SK-N-SH (cell line): ENCODE data around the gene CKMT2. TPM values are rescaled to one million over a fixed set of nuclear protein-coding genes. Genes with fewer than 3 reads are reported as not detected.

Source experiments
- CTCF ChIA-PET: fragments of 300-600, 350-600 bp; formaldehyde crosslinking; extraction: SDS; loops from one replicate; lab custom pipeline; 2021; lab: Yijun Ruan, JAX
- POLR2A ChIA-PET: fragments of 350-600 bp; sonication (Branson Sonifier 250); formaldehyde crosslinking; extraction: SDS; loops from one replicate; lab custom pipeline; 2020; ENCODE audit warnings: antibody characterized with exemption, inconsistent platforms; lab: Yijun Ruan, JAX
- DNase-seq: peaks from one replicate; pipeline ENCODE4 v3.0.0; 2012
- H2AFZ ChIP-seq: fragments of 200-600 bp; sonication (generic); 2 replicates; pipeline ENCODE4 v1.8.1; 2016; ENCODE audit warnings: antibody characterized with exemption, mild to moderate bottlenecking, low read depth
- H3F3A ChIP-seq: fragments of 200-600 bp; sonication (generic); replicated peaks from 2 replicates; pipeline ENCODE3; 2016; ENCODE audit warnings: antibody characterized with exemption, mild to moderate bottlenecking; ENCODE audit not compliant: insufficient read depth
- H3K27ac ChIP-seq, 2 experiments: fragments of 200-500 bp in 1 of 2; fragments of 200-600 bp in 1 of 2; sonication (Bioruptor generic) in 1 of 2; sonication (generic), shearing (Covaris generic) in 1 of 2; 2 replicates each; pipeline versions ENCODE4 v1.5.1 to v1.6.1; 2014 to 2016; ENCODE audit warnings: low read depth in 2 of 2, inconsistent platforms in 1 of 2, low read length in 1 of 2, mild to moderate bottlenecking in 1 of 2, mixed read lengths in 1 of 2
- H3K27me3 ChIP-seq: fragments of 200-600 bp; sonication (generic), shearing (Covaris generic); 2 replicates; pipeline ENCODE4 v1.6.1; 2016; ENCODE audit warnings: mixed run types; ENCODE audit not compliant: insufficient read depth
- H3K36me3 ChIP-seq, 2 experiments: fragments of 200-500 bp in 1 of 2; fragments of 200-600 bp in 1 of 2; sonication (Bioruptor generic) in 1 of 2; sonication (generic) in 1 of 2; replicated peaks in 1 of 2; 2 replicates each; pipeline versions ENCODE3 to v1.5.1; 2014 to 2016; ENCODE audit warnings: low read length in 1 of 2, mild to moderate bottlenecking in 1 of 2; ENCODE audit not compliant: insufficient read depth in 2 of 2, control insufficient read depth in 1 of 2
- H3K4me1 ChIP-seq, 2 experiments: fragments of 200-500 bp in 1 of 2; fragments of 200-600 bp in 1 of 2; sonication (Bioruptor generic) in 1 of 2; sonication (generic), shearing (Covaris generic) in 1 of 2; 2 replicates each; pipeline versions ENCODE4 v1.5.1 to v1.6.1; 2014 to 2016; ENCODE audit warnings: low read depth in 1 of 2, low read length in 1 of 2, mixed run types in 1 of 2; ENCODE audit not compliant: insufficient read depth in 2 of 2, control insufficient read depth in 1 of 2
- H3K4me2 ChIP-seq: fragments of 200-600 bp; sonication (generic), shearing (Covaris generic); 2 replicates; pipeline ENCODE4 v1.6.1; 2017; ENCODE audit warnings: mixed run types
- H3K4me3 ChIP-seq, 2 experiments: fragments of 200-500 bp in 1 of 2; fragments of 200-600 bp in 1 of 2; sonication (Bioruptor generic) in 1 of 2; sonication (generic), shearing (Covaris generic) in 1 of 2; 2 replicates each; pipeline versions ENCODE4 v1.5.1 to v1.8.1; 2014 to 2016; ENCODE audit warnings: low read depth in 2 of 2, inconsistent platforms in 1 of 2, low read length in 1 of 2, mild to moderate bottlenecking in 1 of 2, mixed read lengths in 1 of 2, moderate library complexity in 1 of 2
- H3K79me2 ChIP-seq: fragments of 200-600 bp; sonication (generic); 2 replicates; pipeline ENCODE4 v1.8.1; 2017; ENCODE audit warnings: mild to moderate bottlenecking; ENCODE audit not compliant: insufficient read depth
- H3K9ac ChIP-seq: fragments of 200-600 bp; sonication (generic); 2 replicates; pipeline ENCODE4 v1.6.1; 2017; ENCODE audit warnings: mixed run types
- H3K9me2 ChIP-seq: fragments of 200-600 bp; sonication (generic); 2 replicates; pipeline ENCODE4 v1.6.1; 2017; ENCODE audit warnings: mixed run types
- H3K9me3 ChIP-seq: fragments of 200-600 bp; sonication (generic); 2 replicates; pipeline ENCODE4 v1.6.1; 2017; ENCODE audit warnings: mixed run types, mild to moderate bottlenecking, moderate library complexity
- H4K20me1 ChIP-seq: fragments of 200-600 bp; sonication (generic); 2 replicates; pipeline ENCODE4 v1.6.1; 2017; ENCODE audit warnings: mild to moderate bottlenecking, mixed run types; ENCODE audit not compliant: insufficient read depth
- ELF1 ChIP-seq: IDR thresholded peaks from 2 replicates; pipeline ENCODE4 v1.4.0; 2012
- FOXM1 ChIP-seq: IDR thresholded peaks from 2 replicates; pipeline ENCODE4 v1.4.0; 2012; ENCODE audit warnings: low read depth, mild to moderate bottlenecking
- GABPA ChIP-seq: IDR thresholded peaks from 2 replicates; pipeline ENCODE4 v1.4.0; 2012; ENCODE audit warnings: low read depth, mild to moderate bottlenecking
- JUND ChIP-seq: IDR thresholded peaks from 2 replicates; pipeline ENCODE4 v1.4.0; 2012
- NRF1 ChIP-seq: IDR thresholded peaks from 2 replicates; pipeline ENCODE4 v1.6.1; 2012; ENCODE audit warnings: low read depth, mild to moderate bottlenecking, low read length
- POLR2AphosphoS5 ChIP-seq: IDR thresholded peaks from 2 replicates; pipeline ENCODE4 v1.6.1; 2012; ENCODE audit warnings: low read depth, low read length
- RAD21 ChIP-seq: IDR thresholded peaks from 2 replicates; pipeline ENCODE4 v1.6.1; 2012; ENCODE audit warnings: mild to moderate bottlenecking, low read length
- RFX5 ChIP-seq: IDR thresholded peaks from 2 replicates; pipeline ENCODE4 v1.6.1; 2012; ENCODE audit warnings: mild to moderate bottlenecking, improper control_type of control experiment, low read length
- RXRA ChIP-seq: IDR thresholded peaks from 2 replicates; pipeline ENCODE4 v1.4.0; 2012; ENCODE audit warnings: low read depth, mild to moderate bottlenecking, borderline replicate concordance
- SIN3A ChIP-seq: IDR thresholded peaks from 2 replicates; pipeline ENCODE4 v1.6.1; 2012; ENCODE audit warnings: low read depth, mild to moderate bottlenecking, low read length, moderate library complexity, borderline replicate concordance
- TAF1 ChIP-seq: IDR thresholded peaks from 2 replicates; pipeline ENCODE4 v1.6.1; 2012; ENCODE audit warnings: low read depth, mild to moderate bottlenecking, low read length, moderate library complexity, borderline replicate concordance
- TEAD4 ChIP-seq: IDR thresholded peaks from 2 replicates; pipeline ENCODE4 v1.4.0; 2012; ENCODE audit warnings: mild to moderate bottlenecking, borderline replicate concordance; ENCODE audit not compliant: insufficient read depth
- YY1 ChIP-seq: IDR thresholded peaks from 2 replicates; pipeline ENCODE4 v1.4.0; 2012; ENCODE audit warnings: low read depth, mild to moderate bottlenecking
- WGBS: methylation state at CpG from one replicate; pipeline ENCODE4 v1.1.6; 2017; ENCODE audit warnings: low lambda C conversion rate; 5-methylcytosine and 5-hydroxymethylcytosine counted together
- polyA plus RNA-seq, 3 experiments: library from polyadenylated mRNA; depleted of rRNA; stranded (reverse); fragments of >200 nt; gene quantifications; 2 replicates each; pipeline ENCODE4 v1.2.3, GENCODE V29; 2012
- TF ChIP-seq, protein P1 (sequence below): fragments of 200-600 bp; sonication (generic); IDR thresholded peaks from 2 replicates; pipeline ENCODE4 v1.6.1; 2017; ENCODE audit warnings: antibody characterized with exemption, mild to moderate bottlenecking, moderate library complexity
- TF ChIP-seq, protein P2 (sequence below): fragments of 150-350 bp; IDR thresholded peaks from 2 replicates; pipeline ENCODE4 v1.6.1; 2017; ENCODE audit warnings: antibody characterized with exemption, low read length, low read depth, borderline replicate concordance
- TF ChIP-seq, protein P3 (sequence below): fragments of 150-350 bp; IDR thresholded peaks from 2 replicates; pipeline ENCODE4 v1.6.1; 2016; ENCODE audit warnings: mild to moderate bottlenecking, low read depth, low read length

Gene CKMT2
- polyA plus RNA-seq, 1 of the 3 experiments (the other 2 are of a cell fraction) = not detected

DNA sequence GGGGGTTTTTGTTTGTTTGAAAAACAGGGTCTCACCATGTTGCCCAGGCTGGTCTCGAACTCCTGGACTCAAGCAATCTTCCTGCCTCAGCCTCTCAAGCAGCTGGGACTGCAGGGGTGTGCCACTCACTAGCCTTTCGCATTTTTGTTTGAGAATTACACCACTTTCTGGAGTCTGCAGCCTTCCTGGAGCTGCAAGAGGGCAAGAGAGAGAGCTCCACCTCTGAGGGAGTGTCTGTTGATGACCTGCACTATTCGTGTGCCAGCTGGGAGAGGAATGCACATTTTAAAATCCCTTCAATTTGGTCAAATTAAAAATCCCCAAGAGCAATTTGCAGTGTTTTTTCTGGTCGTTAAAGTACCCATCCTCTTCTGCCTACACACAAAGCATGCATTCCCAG is 5.0 kb upstream of the CKMT2 start (continued):
- TF ChIP-seq RAD21 = no peak
- TF ChIP-seq FOXM1 = no peak
- TF ChIP-seq GABPA = no peak

DNA sequence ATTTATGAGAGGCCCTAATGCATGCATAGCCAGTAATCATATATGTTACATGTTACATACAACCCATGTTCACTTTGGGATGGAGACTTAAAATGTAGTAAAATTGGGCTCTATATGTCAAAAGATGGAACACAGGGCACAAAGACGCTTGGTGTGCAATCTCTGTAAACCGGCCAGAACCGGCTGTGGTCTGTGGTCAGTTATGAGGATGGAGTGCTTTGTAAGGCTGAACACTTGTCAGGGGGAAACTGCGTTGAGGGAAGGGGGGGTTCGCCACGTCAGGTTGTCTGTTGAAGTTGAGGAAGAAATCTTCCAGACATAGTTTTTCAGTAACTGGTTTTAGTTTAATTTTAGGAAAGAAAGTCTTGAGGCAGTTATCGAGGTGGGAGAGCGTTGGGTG is 2.7 kb upstream of the CKMT2 start:
- Histone ChIP-seq H3K27me3 (no peaks in the 10 kb centered on the region), H3K9ac (no peak overlapping the region), H3K4me2 (no peak overlapping the region), H3K9me2 (no peaks in the 10 kb centered on the region), H3F3A (no peaks in the 10 kb centered on the region), H3K4me1 (peaks cover 0 to 3% of the 10 kb centered on the region in 2 experiments; a peak in 1 of 4 replicates), H4K20me1 (no peaks in the 10 kb centered on the region), H3K79me2 (no peaks in the 10 kb centered on the region), H3K36me3 (no peaks in the 10 kb centered on the region), H3K9me3 (no peaks in the 10 kb centered on the region), H2AFZ (no peak overlapping the region), H3K4me3 (no peak overlapping the region), H3K27ac (no peak overlapping the region)
- no peak for DNase-seq
- WGBS = 84% methylated on average over 8 of the region's 8 CpGs
- CTCF ChIA-PET = no interaction called here
- TF ChIP-seq, protein P1, sequence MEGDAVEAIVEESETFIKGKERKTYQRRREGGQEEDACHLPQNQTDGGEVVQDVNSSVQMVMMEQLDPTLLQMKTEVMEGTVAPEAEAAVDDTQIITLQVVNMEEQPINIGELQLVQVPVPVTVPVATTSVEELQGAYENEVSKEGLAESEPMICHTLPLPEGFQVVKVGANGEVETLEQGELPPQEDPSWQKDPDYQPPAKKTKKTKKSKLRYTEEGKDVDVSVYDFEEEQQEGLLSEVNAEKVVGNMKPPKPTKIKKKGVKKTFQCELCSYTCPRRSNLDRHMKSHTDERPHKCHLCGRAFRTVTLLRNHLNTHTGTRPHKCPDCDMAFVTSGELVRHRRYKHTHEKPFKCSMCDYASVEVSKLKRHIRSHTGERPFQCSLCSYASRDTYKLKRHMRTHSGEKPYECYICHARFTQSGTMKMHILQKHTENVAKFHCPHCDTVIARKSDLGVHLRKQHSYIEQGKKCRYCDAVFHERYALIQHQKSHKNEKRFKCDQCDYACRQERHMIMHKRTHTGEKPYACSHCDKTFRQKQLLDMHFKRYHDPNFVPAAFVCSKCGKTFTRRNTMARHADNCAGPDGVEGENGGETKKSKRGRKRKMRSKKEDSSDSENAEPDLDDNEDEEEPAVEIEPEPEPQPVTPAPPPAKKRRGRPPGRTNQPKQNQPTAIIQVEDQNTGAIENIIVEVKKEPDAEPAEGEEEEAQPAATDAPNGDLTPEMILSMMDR = no peak
- TF ChIP-seq YY1 (no peak), RFX5 (no peak), ELF1 (no peak), SIN3A (no peak), JUND (no peak), NRF1 (no peak), TAF1 (no peak), FOXM1 (no peak)
- TF ChIP-seq, protein P2, sequence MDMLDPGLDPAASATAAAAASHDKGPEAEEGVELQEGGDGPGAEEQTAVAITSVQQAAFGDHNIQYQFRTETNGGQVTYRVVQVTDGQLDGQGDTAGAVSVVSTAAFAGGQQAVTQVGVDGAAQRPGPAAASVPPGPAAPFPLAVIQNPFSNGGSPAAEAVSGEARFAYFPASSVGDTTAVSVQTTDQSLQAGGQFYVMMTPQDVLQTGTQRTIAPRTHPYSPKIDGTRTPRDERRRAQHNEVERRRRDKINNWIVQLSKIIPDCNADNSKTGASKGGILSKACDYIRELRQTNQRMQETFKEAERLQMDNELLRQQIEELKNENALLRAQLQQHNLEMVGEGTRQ = no peak
- POLR2A ChIA-PET = no interaction called here

DNA sequence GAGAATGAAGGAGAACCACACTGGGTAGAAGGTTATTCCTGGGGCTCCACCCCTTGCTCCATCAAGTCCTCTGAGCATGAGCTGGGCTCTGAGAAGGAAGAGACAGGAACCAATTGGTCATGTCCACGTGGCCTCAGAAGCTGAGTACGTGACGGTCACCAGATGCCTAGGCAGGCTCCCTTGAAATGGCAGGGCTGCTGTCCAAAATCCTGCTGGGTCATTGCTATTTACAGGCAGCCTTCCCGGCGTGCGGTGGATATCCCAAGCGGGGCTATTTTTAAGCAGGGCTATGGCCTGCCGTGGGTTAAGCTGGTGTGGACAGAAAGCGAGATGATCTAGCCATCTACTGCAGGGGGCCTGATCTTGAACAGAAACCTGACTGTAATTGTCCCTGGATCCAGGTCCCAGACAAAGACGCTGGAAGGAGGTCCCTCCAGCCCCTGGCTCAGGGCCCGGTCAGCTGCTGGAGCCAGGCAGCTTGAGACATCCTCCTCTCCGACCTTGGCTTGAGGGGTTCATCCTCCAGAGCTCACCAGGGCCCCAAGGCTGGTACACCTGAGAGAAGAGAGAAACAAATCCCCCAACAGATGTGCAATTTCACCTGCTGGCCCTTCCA is 550 bp upstream of the CKMT2 start:
- no peak overlapping the region for H3K9ac ChIP-seq

More for the DNA sequence above, 550 bp upstream of the CKMT2 start:
- peaks cover 0 to 2% of the 10 kb centered on the region in 2 experiments for H3K36me3 ChIP-seq
- peaks cover 0 to 3% of the 10 kb centered on the region in 2 experiments; a peak in 1 of 4 replicates for H3K4me1 ChIP-seq
- DNase-seq = no peak
- no peak overlapping the region for H2AFZ ChIP-seq
- no peaks in the 10 kb centered on the region for H3K9me3 ChIP-seq
- no peaks in the 10 kb centered on the region for H3K27me3 ChIP-seq
- H3F3A ChIP-seq = no peaks in the 10 kb centered on the region
- no peak overlapping the region for H3K4me2 ChIP-seq
- POLR2A ChIA-PET = no interaction called here
- no peak for TF ChIP-seq TEAD4
- no peak for TF ChIP-seq JUND
- TF ChIP-seq RFX5 = no peak
- no peak for TF ChIP-seq RXRA
- TF ChIP-seq POLR2AphosphoS5 = no peak
- TF ChIP-seq, protein P3, sequence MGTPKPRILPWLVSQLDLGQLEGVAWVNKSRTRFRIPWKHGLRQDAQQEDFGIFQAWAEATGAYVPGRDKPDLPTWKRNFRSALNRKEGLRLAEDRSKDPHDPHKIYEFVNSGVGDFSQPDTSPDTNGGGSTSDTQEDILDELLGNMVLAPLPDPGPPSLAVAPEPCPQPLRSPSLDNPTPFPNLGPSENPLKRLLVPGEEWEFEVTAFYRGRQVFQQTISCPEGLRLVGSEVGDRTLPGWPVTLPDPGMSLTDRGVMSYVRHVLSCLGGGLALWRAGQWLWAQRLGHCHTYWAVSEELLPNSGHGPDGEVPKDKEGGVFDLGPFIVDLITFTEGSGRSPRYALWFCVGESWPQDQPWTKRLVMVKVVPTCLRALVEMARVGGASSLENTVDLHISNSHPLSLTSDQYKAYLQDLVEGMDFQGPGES = no peak
- H3K9me2 ChIP-seq = no peaks in the 10 kb centered on the region
- WGBS = 90% methylated on average over 4 of the region's 12 CpGs
- H3K4me3 ChIP-seq = no peak overlapping the region
- no peaks in the 10 kb centered on the region for H3K79me2 ChIP-seq
- CTCF ChIA-PET = no interaction called here
- no peaks in the 10 kb centered on the region for H4K20me1 ChIP-seq
- no peak overlapping the region; a peak in 1 of 4 replicates for H3K27ac ChIP-seq
